Measurements from ENCODE around the gene SLC38A1. TPM values are rescaled to one million over a fixed set of nuclear protein-coding genes. Genes with fewer than 3 reads are reported as not detected.

Gene SLC38A1
- total RNA-seq, 1 experiment from 2014 or later, result 155 TPM

- RAD21 ChIA-PET (ENCODE audit: low non-redundant PET in 1 of 2, low total read pairs in 2 of 2, uncharacterized antibody in 2 of 2, unreplicated experiment in 2 of 2), result no interaction called here
- Histone ChIP-seq H4K20me1 (ENCODE audit: insufficient read depth) (no peaks in the 10 kb centered on the region), H2AFZ (ENCODE audit: low read depth, low read length, poor library complexity, severe bottlenecking) (no peak overlapping the region), H3K9me3 (ENCODE audit: control insufficient read depth in 1 of 2, insufficient read depth in 1 of 2, low read depth in 1 of 2, low read length in 2 of 2) (no peaks in the 10 kb centered on the region; a peak in 1 of 4 replicates), H3K36me3 (ENCODE audit: control insufficient read depth in 1 of 2, insufficient read depth in 2 of 2, low read length in 2 of 2) (no peaks in the 10 kb centered on the region), H3K27ac (ENCODE audit: low read depth, low read length) (no peak overlapping the region), H3K27me3 (ENCODE audit: insufficient read depth, low read length) (no peaks in the 10 kb centered on the region), H3K4me1 (ENCODE audit: control insufficient read depth in 1 of 2, insufficient read depth in 2 of 2, low read length in 2 of 2) (no peaks in the 10 kb centered on the region), H3K79me2 (ENCODE audit: insufficient read depth, low read length) (no peaks in the 10 kb centered on the region), H3K4me3 (replicated peaks in 1 of 2; ENCODE audit: low read depth in 1 of 2, low read length in 2 of 2) (no peak overlapping the region), H3K9me2 (ENCODE audit: insufficient read depth) (no peaks in the 10 kb centered on the region), H3K9ac (ENCODE audit: low read length) (no peak overlapping the region), H3K4me2 (ENCODE audit: low read length) (no peak overlapping the region)
- DNase-seq (ENCODE audit: low read depth, low spot score) (no peak), ATAC-seq (no peak)
- no TSS peak for BruUV-seq (replicated peaks)
- intact Hi-C loops (cut with micrococcal nuclease), result no loop called here
- no peak for TF ChIP-seq CBX3 (IDR thresholded peaks at IDR 0.05; ENCODE audit: low read depth)
- no peak for TF ChIP-seq JUND (IDR thresholded peaks at IDR 0.05)
- TF ChIP-seq EGR1 (IDR thresholded peaks at IDR 0.05; ENCODE audit: low read depth), result no peak
- no peak for TF ChIP-seq EZH2phosphoT487 (IDR thresholded peaks at IDR 0.05; ENCODE audit: borderline replicate concordance)
- no peak for TF ChIP-seq ATF3 (IDR thresholded peaks at IDR 0.05)
- TF ChIP-seq ZFX (IDR thresholded peaks at IDR 0.05), result no peak
- no peak for TF ChIP-seq ZBTB33 (IDR thresholded peaks at IDR 0.05; ENCODE audit: extremely low read depth, insufficient replicate concordance, low read length)
- TF ChIP-seq CEBPB (IDR thresholded peaks at IDR 0.05; ENCODE audit: low read depth), result no peak
- POLR2A ChIA-PET, result no interaction called here
- CTCF ChIA-PET, result no interaction called here
Measured at GRCh38 chr12:46174061-46174662, 94.7 kb downstream of the SLC38A1 start.

GRCh38 chr12:46168426-46168825 is 100.4 kb downstream of the SLC38A1 start:
- ATAC-seq (no peak), DNase-seq (ENCODE audit: low read depth, low spot score) (no peak)
- H3K79me2 ChIP-seq (ENCODE audit: insufficient read depth, low read length), result no peaks in the 10 kb centered on the region
- H4K20me1 ChIP-seq (ENCODE audit: insufficient read depth), result no peaks in the 10 kb centered on the region
- ChIA-PET POLR2A (no interaction called here), RAD21 (ENCODE audit: low non-redundant PET in 1 of 2, low total read pairs in 2 of 2, uncharacterized antibody in 2 of 2, unreplicated experiment in 2 of 2) (no interaction called here), CTCF (no interaction called here)
- H3K9ac ChIP-seq (ENCODE audit: low read length), result no peak overlapping the region
- no peaks in the 10 kb centered on the region for H3K36me3 ChIP-seq (ENCODE audit: control insufficient read depth in 1 of 2, insufficient read depth in 2 of 2, low read length in 2 of 2)
- no peaks in the 10 kb centered on the region for H3K4me1 ChIP-seq (ENCODE audit: control insufficient read depth in 1 of 2, insufficient read depth in 2 of 2, low read length in 2 of 2)
- intact Hi-C loops (cut with micrococcal nuclease), result no loop called here
- no peak overlapping the region for H3K27ac ChIP-seq (ENCODE audit: low read depth, low read length)
- no TSS peak for BruUV-seq (replicated peaks)
- H3K27me3 ChIP-seq (ENCODE audit: insufficient read depth, low read length), result no peaks in the 10 kb centered on the region
- no peaks in the 10 kb centered on the region for H3K9me2 ChIP-seq (ENCODE audit: insufficient read depth)
- H3K4me3 ChIP-seq (replicated peaks in 1 of 2; ENCODE audit: low read depth in 1 of 2, low read length in 2 of 2), result no peak overlapping the region
- no peak overlapping the region for H2AFZ ChIP-seq (ENCODE audit: low read depth, low read length, poor library complexity, severe bottlenecking)
- H3K9me3 ChIP-seq (ENCODE audit: control insufficient read depth in 1 of 2, insufficient read depth in 1 of 2, low read depth in 1 of 2, low read length in 2 of 2), result no peaks in the 10 kb centered on the region; a peak in 1 of 4 replicates
- no peak overlapping the region for H3K4me2 ChIP-seq (ENCODE audit: low read length)
- no peak for TF ChIP-seq POLR2A (IDR thresholded peaks at IDR 0.05; ENCODE audit: borderline replicate concordance, extremely low read depth, insufficient read depth, insufficient read length)
- TF ChIP-seq SP1 (IDR thresholded peaks at IDR 0.05; ENCODE audit: low read depth), result no peak
- no peak for TF ChIP-seq REST (IDR thresholded peaks at IDR 0.05; ENCODE audit: low read depth)
- TF ChIP-seq SIN3A (IDR thresholded peaks at IDR 0.05; ENCODE audit: low read depth), result no peak
- TF ChIP-seq EZH2 (IDR thresholded peaks at IDR 0.05), result no peak
- no peak for TF ChIP-seq ZNF274 (IDR thresholded peaks at IDR 0.05; ENCODE audit: low read depth, low read length)
- no peak for TF ChIP-seq EGR1 (IDR thresholded peaks at IDR 0.05; ENCODE audit: low read depth)
- TF ChIP-seq ZBTB33 (IDR thresholded peaks at IDR 0.05; ENCODE audit: extremely low read depth, insufficient replicate concordance, low read length), result no peak

Measured in HCT116 (cell line).